KBM-7 (cell line): ENCODE data around the gene CDH22.

Experiments
- DNase-seq: peaks from one replicate; pipeline ENCODE4 v3.0.0-alpha.2; 2015
- in situ Hi-C: fragments of 300-500 bp; cut with MboI; formaldehyde crosslinking; loops from 2 replicates; pipeline ENCODE4 v1.14.3; 2020; ENCODE audit warnings: low sequenced_read_pairs, low pct_unique_long_range_greater_than_20kb, mixed read lengths

CDH22 gene

DNA sequence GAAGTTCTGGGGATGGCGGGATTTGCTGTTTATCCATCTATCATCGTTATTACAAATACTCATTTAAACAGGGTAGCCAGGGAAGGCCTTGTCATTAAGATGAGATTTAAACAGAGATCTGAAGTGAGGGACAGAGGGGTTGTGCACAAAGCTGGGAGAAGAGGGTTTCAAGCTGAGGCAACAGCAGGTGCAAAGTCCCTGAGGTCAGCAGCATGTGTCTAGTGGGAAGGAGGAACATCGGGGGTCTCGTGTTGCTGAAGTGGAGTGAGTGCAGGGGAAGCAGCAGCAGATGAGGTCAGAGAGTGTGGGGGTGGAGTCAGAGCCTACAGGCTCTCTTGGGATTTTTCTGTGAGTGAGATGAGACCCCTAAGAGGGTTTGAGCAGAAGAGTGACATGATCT lies 52.0 kb downstream of the CDH22 start:
- DNase-seq: no peak
- in situ Hi-C loops: no loop called here

DNA sequence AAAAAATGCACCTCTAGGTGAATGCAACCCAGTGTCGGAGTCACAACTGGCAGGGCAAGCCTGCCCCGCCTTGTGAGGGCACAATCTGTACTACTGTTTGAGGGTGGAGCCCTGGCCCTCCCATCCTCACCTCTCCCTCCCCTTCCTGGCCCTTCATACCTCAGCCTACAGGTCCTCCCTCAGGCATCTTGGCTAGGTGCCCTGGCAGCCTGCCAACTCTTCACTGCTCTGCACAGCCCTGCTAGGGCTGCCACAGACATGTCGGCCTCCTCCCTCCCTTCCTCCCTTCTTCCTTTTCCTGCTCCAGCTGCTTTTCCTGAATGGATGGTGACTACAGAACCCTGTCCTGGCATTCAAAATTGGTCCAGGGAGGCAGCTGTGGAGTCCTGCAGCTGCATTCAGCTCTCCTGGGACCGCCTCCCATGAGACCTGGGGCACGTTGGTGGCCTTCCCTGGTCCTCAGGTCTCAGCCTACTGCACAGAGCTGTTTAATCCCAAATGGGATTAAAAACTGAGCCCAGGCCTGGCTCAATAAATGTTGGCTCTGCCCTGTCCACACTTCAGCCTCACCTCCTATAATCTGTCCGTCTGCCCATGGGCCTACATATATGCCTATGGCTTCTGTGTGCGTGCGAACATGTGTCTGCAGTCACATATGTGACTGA lies 52.7 kb downstream of the CDH22 start:
- DNase-seq: peak; percentile 20
- in situ Hi-C loops: no loop called here

DNA sequence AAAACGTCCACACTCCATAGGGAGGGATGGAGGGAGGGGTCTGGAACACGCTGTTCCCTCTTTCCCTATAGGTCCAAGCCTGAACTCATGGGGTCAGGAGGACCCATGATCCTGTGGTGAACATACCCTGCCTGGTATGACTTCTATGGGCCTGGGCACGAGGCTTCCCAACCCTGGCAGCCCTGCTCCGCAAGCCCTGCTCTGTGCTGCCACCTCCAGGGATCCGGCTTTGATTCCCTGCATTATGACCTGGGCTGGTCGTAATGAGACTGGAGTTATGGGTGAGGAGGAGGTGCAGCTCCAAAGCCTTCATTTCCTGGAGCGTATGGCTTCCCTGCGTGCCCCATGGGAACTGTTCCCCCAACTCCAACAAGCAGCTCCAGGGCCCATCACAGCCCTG lies 54.9 kb downstream of the CDH22 start:
- no peak for DNase-seq
- in situ Hi-C loops: no loop called here

DNA sequence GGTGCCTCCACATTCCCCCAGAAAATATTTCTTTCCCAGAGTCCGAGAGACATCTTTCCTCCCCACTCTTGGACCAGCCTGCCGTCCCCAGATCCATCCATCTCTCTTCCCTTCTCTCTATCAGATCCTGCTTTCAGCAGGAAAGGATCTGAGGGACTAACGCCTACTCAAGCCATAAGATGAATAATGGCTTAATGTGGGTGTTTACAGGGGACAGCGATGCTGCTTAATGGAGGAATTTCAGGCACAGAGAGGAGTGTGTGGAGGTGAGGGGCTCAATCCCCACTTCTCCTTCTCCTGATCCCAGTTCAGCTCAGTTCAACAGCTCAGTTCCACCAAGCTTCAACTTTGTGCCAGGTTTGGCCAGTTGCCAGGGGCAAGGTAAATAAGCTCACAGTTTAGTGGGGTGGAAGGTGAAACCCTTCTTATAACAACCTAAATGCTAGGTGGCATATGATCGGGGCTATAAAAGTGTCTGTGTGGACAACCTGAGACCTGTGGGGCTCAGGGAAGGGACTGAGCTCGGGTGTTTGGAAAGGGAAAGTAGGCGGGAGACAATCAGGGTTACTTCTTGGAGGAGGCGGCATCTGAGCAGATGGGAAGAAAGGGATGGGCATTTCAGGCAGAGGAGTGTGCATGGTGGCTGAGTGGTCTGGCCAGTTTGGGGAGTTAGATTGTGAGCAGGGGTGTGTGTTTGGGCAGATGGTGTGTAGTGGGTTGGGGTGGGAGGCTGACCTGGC lies 55.8 kb downstream of the CDH22 start:
- no peak for DNase-seq
- in situ Hi-C loops: no loop called here

DNA sequence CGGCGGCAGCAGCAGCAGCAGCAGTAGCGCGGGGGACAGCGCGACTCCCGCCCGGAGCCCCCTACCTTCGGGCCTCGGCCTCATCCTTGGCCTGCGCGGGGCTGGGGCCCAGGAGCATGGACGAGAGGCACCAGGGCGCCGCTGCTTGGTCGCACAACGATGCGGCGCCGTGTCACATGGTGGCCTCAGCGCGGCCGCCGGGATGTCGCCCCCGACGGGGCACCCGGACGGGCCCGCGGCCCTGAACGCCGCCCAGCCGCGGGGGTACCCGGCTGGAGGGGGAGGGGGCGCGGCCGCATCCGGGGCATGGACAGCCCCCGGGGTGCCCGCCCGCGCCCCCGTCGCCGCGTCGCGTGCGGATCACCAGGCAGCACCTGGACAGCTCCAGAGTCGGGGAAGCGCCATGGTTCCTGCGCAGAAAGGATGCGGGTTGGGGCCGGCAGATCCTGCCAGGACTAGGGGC lies 57.1 kb downstream of the CDH22 start:
- in situ Hi-C loops: no loop called here
- no peak for DNase-seq

DNA sequence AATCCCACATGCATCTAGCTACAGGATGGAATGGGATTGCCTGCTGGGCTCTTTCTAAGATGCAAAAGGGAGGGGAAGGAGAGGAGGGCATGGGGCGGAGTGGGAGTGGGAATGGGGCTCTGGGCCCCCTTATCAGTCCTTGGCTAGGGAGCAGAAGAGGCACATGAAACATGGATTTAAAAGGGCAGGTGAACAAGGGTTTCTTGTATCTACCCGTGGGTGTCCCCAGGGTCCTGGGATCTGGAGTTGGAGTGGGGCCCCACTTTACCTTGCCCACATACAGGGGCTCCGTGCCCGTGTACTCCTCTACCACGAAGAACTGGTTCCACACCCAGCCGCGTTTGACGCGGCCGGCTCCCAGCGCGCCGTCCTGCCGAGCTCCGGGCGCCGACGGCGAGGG lies 57.5 kb downstream of the CDH22 start:
- no peak for DNase-seq
- in situ Hi-C loops: no loop called here

DNA sequence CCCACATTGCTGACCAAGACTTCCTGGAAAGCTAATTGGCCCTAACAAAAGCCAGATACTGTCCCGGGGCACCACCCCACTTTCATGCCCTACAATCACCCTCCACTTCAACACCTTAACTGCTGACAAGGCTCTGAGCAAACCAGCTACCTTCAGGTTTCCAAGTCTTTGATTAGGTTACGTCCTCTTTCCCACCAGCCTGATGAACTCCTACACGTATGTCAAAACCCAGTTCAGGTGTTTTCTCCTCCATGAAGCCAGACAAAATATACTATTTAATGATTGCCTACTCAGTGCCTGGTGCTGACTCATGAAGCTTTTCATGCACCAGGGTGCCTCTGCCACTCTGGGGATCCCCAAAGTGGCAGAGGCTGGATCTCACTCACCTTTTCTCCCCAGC lies 58.6 kb downstream of the CDH22 start:
- DNase-seq: no peak
- in situ Hi-C loops: no loop called here

DNA sequence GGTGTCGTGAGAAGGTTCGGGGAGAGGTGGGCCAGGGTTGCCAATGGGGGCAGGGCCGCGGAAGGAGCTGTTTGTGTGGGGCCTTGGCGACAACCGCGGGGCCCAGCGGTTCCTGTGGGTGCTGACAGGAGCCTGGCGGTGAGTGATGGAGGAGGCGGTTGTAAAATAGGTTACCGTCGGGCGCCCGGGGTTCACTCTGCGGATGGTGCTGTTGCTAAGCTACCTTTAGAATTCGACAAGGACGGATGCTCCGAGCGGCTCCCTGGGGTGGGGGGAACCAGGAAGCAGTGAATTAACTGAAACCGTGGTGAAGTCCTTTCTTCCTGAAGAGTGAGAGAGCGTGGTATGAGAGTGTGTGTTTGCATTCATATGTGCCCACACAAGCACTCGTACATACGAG lies 61.7 kb downstream of the CDH22 start:
- DNase-seq: no peak
- in situ Hi-C loops: no loop called here

DNA sequence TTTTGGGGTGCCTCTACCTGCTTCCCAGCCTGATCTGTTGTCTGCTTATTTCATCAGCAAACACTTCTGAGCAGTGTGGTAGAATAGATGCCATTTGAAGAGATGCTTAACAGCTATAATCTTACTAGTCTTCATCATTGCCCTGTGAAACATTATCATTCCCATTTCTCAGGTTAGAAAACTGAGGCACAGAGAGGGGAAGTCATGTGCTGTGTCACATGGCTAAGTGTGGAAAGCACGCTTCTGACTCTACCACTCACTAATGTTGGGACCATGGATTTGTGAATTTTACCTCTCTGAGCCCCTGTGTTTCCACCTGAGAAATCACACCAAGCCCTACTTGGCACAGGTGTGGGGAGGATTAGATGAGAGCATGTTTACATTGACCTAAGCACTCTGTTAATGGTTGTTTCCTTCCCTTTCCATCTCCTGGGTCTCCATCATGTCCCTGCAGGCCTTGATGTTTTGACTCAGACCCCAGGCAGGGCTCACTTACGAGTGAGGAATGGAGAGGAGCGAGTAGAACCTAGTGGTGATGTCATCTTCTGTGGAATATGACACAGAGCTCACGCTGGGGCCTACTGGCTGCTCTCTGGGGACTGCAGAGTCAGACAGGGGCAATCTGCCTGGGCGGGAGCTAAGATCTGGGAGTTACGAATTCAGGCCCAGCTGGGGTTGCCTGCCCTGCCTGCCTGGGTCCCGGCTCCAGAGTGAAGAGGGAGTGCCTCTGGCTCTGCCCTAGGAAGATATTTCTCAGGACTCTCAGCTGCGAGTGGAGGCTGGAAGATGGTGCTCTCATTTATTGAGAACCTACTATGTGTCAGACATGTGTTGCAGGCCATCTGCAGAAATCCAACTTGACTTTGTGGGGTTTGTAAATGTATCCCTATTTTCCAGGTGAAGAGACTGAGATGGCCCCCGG lies 64.3 kb downstream of the CDH22 start:
- in situ Hi-C loops: no loop called here
- DNase-seq: no peak

DNA sequence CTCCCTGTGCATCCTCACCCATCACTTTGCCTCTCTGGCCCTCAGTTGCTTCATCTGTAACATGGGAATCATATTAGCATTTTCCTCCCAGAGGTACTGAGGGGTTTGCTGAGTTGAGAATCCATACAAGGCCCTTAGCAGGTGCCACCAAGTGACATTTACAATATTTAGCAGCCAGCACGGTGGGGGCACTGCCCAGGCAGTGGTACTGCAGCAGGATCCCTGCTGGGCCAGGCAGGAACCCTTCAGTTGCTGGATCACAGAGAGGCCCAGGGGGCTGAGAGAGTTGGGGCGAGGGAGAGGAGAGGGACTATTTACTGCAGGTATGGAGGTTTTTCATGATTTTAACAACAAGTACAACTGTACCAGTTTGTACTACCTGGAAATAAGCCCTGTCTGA lies 65.9 kb downstream of the CDH22 start:
- in situ Hi-C loops: no loop called here
- no peak for DNase-seq

DNA sequence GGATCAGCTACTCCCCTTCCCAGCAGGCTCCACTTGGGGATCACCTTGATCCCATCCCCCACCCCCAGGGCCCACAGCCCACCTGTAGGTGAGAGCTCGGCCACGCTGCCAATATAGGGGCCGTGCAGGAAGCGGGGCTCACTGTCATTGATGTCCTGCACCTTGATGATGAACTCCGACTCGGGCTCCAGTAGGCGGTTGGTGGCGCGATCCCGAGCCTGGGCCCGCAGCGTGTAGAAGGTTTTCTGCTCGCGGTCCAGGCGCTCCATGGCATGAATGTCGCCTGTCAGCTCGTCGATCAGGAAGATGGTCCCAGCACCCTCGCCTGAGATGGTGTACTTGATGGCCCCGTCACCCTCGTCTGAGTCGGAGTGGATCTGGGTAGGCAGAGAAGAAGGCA lies 67.4 kb downstream of the CDH22 start:
- in situ Hi-C loops: no loop called here
- no peak for DNase-seq

DNA sequence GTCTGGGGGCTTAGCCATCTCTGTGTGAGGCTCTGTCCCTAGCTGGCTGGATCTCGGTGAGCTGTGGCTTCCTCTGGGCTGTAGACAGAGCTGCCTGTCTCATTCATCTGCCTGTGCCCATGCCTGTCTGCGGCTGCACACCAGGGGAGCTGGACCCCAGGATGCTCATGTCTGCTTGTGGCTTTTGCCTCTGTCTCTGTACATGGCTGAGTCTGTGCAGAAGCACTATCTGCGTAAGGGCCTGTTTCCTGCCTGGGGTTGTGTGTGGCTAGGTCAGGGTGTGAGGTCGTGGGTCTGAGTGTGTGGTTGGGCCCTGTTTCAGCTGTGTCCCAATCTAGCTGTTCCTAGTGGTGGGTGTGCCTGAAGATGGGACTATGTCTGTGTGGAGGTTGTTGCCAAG lies 68.2 kb downstream of the CDH22 start:
- in situ Hi-C loops: no loop called here
- no peak for DNase-seq

DNA sequence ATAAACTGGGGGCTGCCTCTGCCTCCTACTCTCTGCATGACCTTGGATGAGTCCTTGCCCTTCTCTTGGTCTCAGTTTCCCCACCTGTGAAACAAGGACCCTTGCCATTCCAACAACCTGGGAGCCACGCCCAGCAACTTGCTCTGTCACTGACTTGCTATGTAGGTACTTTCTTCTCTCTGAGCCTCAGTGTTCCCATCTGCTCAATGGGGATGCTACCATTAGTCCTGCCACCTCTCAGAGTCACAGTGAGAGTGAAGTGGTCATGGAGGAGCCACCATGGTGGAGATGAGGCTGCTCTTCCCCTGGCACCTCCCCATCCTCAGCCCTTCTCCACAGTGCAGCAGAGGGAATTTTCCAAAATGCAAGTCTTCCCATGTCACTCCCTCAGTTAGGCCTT lies 70.6 kb downstream of the CDH22 start:
- in situ Hi-C loops: no loop called here
- no peak for DNase-seq

DNA sequence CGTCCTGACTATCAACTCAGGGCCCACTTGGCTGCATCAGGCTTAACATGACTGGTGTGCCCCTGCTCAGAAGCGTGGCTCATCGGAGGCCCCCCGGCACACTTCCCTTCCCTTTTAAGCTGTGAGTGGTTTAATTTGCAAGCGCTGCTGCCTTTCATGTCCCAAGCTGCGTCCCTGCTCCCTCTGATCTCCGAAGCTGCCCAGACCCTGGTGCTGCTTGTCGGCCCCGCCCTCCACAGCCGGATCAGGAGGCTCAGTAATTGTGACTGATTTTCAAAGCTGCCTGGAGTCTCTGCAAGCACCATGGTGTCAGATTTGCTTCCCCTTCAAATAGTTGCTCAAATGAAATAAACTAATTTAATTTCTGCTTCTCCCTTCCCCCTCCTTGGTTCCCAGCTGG lies 71.1 kb downstream of the CDH22 start:
- no peak for DNase-seq
- in situ Hi-C loops: no loop called here

DNA sequence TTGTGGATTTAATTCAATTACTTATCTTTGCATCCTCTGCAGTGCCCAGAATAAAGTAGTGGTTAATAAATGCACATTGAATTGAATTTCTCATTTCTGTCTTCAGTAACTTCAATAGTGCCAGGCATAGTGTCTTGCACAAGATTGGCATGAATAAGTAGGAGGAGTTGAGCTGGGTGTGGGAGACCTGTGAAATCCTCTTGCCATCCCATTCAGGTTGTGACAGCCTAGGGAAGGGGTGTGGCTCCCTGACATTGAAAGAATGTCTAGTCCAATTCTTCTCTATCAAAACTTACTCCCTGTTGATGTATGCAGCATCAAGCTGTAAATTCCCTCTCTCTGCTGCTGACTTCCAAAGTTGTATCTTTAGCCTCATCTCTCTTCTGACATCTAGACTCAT lies 73.2 kb downstream of the CDH22 start:
- in situ Hi-C loops: no loop called here
- no peak for DNase-seq

DNA sequence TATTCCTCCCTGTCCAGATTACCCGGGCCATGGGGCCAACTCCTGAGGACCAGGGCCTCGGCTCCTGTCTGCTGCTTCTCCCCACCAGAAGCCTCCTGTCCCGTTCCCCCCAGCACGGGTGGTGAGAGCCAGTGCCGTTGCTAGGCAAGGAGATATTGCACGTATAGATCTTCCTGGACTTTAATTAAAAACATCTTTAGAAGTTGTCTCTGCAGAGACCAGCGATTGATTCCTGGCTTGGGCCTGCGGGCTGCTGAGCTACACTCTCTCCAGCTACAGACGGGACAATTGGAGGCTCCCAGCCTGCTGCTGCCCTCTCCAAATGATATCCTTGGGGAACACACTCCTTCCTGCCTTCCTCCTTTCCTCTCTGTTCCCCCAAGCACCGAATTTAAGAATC lies 74.6 kb downstream of the CDH22 start:
- in situ Hi-C loops: no loop called here
- DNase-seq: no peak

DNA sequence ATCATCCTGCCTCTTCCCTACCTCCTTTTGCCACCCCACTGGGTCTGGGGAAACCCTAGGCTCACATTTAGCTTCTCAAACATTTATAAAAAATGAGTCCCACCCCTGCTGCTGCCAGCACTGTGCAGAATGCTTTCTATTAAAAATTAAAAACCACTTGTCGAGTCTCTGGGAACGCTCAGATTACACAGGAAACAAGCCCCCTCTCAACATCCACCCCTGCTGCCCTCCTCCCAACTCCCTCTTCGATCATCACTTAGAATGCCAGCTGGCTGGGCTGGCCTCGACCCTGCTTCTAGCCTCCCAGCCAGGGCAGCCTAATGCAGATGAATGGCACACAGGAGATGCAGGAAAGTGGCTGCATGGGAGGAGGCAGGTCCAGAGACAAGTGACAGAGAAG lies 75.8 kb downstream of the CDH22 start:
- in situ Hi-C loops: no loop called here
- no peak for DNase-seq

DNA sequence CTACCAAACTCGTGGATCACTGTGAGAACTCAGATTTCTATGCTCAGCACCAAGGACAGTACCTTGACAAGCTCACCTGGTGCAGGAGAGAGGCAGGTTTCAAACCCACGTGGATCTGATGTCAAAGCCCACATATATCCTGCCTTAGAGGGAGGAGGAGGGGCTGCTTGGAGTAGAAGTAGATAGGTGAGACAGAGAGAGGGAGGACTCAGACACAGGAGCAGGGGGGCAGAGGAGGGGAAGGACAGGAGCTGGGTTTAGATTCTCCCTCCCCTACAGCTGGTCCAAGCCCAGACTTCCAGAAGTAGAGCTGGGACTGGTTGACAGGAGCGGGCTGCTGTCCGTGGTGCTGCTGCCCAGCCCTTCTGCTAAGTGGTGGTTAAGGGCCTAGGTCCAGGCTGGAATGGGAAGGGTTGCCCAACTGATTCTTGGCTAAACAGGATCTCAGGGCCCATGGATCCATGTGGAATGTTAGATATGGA lies 77.5 kb downstream of the CDH22 start:
- DNase-seq: peak; percentile 23
- in situ Hi-C loops: no loop called here

DNA sequence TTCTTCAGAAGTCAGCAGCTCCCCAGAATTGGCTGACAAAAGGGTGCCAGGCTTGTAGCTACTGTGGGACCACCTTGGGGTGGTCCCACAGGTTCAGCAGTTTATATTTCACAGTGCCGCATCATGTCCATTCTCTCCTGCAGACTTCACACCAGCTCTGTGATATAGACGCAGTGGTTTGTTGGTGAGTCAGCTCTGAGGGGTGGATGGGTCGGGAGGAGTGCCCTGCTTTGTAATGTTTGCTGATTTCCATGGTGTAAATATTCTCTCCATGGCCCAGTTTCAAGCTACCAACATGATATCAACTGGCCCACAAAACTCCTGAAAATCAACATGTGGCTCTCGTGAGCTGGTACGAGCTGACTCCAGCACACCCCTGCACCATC lies 78.2 kb downstream of the CDH22 start:
- no peak for DNase-seq
- in situ Hi-C loops: no loop called here
